ENCODE data around the gene TNS2. TPM values are rescaled to one million over a fixed set of nuclear protein-coding genes. Genes with fewer than 3 reads are reported as not detected.
"Not testable (repeated sequence)": the region's sequence is repeated elsewhere in the genome, so short reads cannot be mapped to it uniquely, and the experiment has no call there.

TNS2 gene
- total RNA-seq, 1 donor from 2014 or later: 2.5 TPM

GRCh38 chr12:53011889-53012288 is 38.0 kb upstream of the TNS2 start:
- peaks cover 3% of the 10 kb centered on the region for H3K27me3 Mint-ChIP-seq (ENCODE audit: unreplicated experiment)

GRCh38 chr12:53012928-53013327 is 36.9 kb upstream of the TNS2 start:
- no peaks in the 10 kb centered on the region for H3K36me3 Mint-ChIP-seq (ENCODE audit: unreplicated experiment)
- no peak overlapping the region for H3K27ac Mint-ChIP-seq (ENCODE audit: unreplicated experiment)
- H3K4me1 Mint-ChIP-seq (ENCODE audit: low read depth, unreplicated experiment): peaks cover 1% of the 10 kb centered on the region

More at GRCh38 chr12:53011889-53012288, 38.0 kb upstream of the TNS2 start:
- no peaks in the 10 kb centered on the region for H3K36me3 Mint-ChIP-seq (ENCODE audit: unreplicated experiment)
- no peak overlapping the region for H3K4me3 Mint-ChIP-seq (ENCODE audit: unreplicated experiment)
- no peak overlapping the region for H3K27ac Mint-ChIP-seq (ENCODE audit: unreplicated experiment)
- H3K4me1 Mint-ChIP-seq (ENCODE audit: low read depth, unreplicated experiment): peaks cover 5% of the 10 kb centered on the region
- no peak for DNase-seq
- H3K9me3 Mint-ChIP-seq (ENCODE audit: unreplicated experiment): peaks cover 6% of the 10 kb centered on the region
- TF ChIP-seq, protein P1, sequence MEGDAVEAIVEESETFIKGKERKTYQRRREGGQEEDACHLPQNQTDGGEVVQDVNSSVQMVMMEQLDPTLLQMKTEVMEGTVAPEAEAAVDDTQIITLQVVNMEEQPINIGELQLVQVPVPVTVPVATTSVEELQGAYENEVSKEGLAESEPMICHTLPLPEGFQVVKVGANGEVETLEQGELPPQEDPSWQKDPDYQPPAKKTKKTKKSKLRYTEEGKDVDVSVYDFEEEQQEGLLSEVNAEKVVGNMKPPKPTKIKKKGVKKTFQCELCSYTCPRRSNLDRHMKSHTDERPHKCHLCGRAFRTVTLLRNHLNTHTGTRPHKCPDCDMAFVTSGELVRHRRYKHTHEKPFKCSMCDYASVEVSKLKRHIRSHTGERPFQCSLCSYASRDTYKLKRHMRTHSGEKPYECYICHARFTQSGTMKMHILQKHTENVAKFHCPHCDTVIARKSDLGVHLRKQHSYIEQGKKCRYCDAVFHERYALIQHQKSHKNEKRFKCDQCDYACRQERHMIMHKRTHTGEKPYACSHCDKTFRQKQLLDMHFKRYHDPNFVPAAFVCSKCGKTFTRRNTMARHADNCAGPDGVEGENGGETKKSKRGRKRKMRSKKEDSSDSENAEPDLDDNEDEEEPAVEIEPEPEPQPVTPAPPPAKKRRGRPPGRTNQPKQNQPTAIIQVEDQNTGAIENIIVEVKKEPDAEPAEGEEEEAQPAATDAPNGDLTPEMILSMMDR (IDR thresholded peaks at IDR 0.05; ENCODE audit: partially characterized antibody, unreplicated experiment): no peak

DNA sequence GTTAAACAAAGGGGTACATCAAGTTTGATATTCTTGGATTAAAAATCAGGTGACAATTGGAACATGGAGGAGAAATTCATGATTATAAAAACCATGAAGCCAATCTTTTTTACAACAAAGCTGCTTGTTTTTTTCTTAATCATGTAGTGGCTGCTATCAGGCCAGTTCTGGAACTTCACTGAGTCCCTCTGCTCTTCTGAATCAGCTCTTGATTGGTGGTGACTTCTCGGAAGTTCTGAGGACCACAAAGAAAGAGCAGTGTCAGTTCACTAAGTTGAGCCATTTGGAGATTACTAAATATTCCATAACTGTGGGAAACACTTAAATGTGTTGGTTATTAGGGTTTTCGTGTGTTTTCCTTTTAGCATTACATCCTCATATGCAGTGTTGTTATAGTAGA is 35.2 kb upstream of the TNS2 start:
- no peaks in the 10 kb centered on the region for H3K27me3 Mint-ChIP-seq (ENCODE audit: unreplicated experiment)
- no peak overlapping the region for H3K4me3 Mint-ChIP-seq (ENCODE audit: unreplicated experiment)
- H3K27ac Mint-ChIP-seq (ENCODE audit: unreplicated experiment): no peak overlapping the region
- TF ChIP-seq, protein P1 (IDR thresholded peaks at IDR 0.05; ENCODE audit: partially characterized antibody, unreplicated experiment): no peak
- H3K9me3 Mint-ChIP-seq (ENCODE audit: unreplicated experiment): no peaks in the 10 kb centered on the region
- no peaks in the 10 kb centered on the region for H3K4me1 Mint-ChIP-seq (ENCODE audit: low read depth, unreplicated experiment)
- DNase-seq: no peak
- no peaks in the 10 kb centered on the region for H3K36me3 Mint-ChIP-seq (ENCODE audit: unreplicated experiment)

More at GRCh38 chr12:53012928-53013327, 36.9 kb upstream of the TNS2 start:
- H3K27me3 Mint-ChIP-seq (ENCODE audit: unreplicated experiment): no peaks in the 10 kb centered on the region
- no peaks in the 10 kb centered on the region for H3K9me3 Mint-ChIP-seq (ENCODE audit: unreplicated experiment)
- DNase-seq: no peak
- TF ChIP-seq, protein P1 (IDR thresholded peaks at IDR 0.05; ENCODE audit: partially characterized antibody, unreplicated experiment): no peak
- no peak overlapping the region for H3K4me3 Mint-ChIP-seq (ENCODE audit: unreplicated experiment)

- H3K36me3 Mint-ChIP-seq (ENCODE audit: unreplicated experiment): peaks cover 8% of the 10 kb centered on the region
Measured at GRCh38 chr12:53025250-53025649, 24.6 kb upstream of the TNS2 start.

DNA sequence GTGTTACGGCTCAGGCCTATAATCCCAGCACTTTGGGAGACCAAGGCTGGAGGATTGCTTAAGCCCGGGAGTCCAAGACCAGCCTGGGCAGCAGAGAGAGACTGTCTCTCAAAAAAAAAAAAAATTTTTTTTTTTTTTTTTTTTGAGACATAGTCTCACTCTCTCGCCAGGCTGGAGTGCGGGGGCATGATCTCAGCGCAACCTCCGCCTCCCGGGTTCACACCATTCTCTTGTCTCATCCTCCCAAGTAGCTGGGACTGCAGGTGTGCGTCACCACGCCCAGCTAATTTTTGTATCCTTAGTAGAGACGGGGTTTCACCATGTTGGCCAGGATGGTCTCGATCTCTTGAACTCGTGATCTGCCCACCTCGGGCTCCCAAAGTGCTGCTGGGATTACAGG is 22.9 kb upstream of the TNS2 start:
- H3K36me3 Mint-ChIP-seq (ENCODE audit: unreplicated experiment); H3K4me1 Mint-ChIP-seq (ENCODE audit: low read depth, unreplicated experiment); DNase-seq; H3K9me3 Mint-ChIP-seq (ENCODE audit: unreplicated experiment); H3K4me3 Mint-ChIP-seq (ENCODE audit: unreplicated experiment); H3K27me3 Mint-ChIP-seq (ENCODE audit: unreplicated experiment): not testable (repeated sequence)
- H3K27ac Mint-ChIP-seq (ENCODE audit: unreplicated experiment): peak overlapping the region; percentile 12

More at GRCh38 chr12:53025250-53025649, 24.6 kb upstream of the TNS2 start:
- H3K27me3 Mint-ChIP-seq (ENCODE audit: unreplicated experiment): no peaks in the 10 kb centered on the region
- TF ChIP-seq, protein P1 (IDR thresholded peaks at IDR 0.05; ENCODE audit: partially characterized antibody, unreplicated experiment): no peak
- H3K9me3 Mint-ChIP-seq (ENCODE audit: unreplicated experiment): peaks cover 2% of the 10 kb centered on the region
- H3K4me1 Mint-ChIP-seq (ENCODE audit: low read depth, unreplicated experiment): no peaks in the 10 kb centered on the region
- no peak overlapping the region for H3K4me3 Mint-ChIP-seq (ENCODE audit: unreplicated experiment)
- no peak overlapping the region for H3K27ac Mint-ChIP-seq (ENCODE audit: unreplicated experiment)
- DNase-seq: no peak

Measured in glutamatergic neuron (in vitro differentiated cells).